WTC11 (cell line): Measurements from ENCODE around the gene IMP3. TPM values are rescaled to one million over a fixed set of nuclear protein-coding genes. Genes with fewer than 3 reads are reported as not detected.

Source experiments
- ATAC-seq: fragments of 200-7000 bp; cut with Tn5 transposase; 2 replicates; pipeline ENCODE4 v1.10.0; 2021; ENCODE audit warnings: mild to moderate bottlenecking, moderate library complexity
- CTCF ChIA-PET: fragments of 300-600 bp; sonication (Branson Sonifier 250); formaldehyde crosslinking; loops from one replicate; lab custom pipeline; 2021; ENCODE audit warnings: antibody characterized with exemption; lab: Charles Lee
- POLR2A ChIA-PET: fragments of 350-600 bp; sonication (Branson Sonifier 250); formaldehyde crosslinking; loops from one replicate; lab custom pipeline; 2021; ENCODE audit warnings: antibody characterized with exemption; lab: Charles Lee
- DNase-seq: peaks from one replicate; pipeline ENCODE4 v3.0.0; 2021; ENCODE audit warnings: low spot score
- H3K27ac Mint-ChIP-seq: 2 replicates; pipeline ENCODE4 v1.8.0; 2021; ENCODE audit warnings: mixed read lengths
- H3K27me3 Mint-ChIP-seq: 2 replicates; pipeline ENCODE4 v1.8.0; 2021; ENCODE audit warnings: low read depth, mild to moderate bottlenecking, moderate library complexity, mixed read lengths
- H3K36me3 Mint-ChIP-seq: 2 replicates; pipeline ENCODE4 v1.8.0; 2021; ENCODE audit warnings: mixed read lengths
- H3K4me1 Mint-ChIP-seq: 2 replicates; pipeline ENCODE4 v1.8.0; 2022; ENCODE audit warnings: mixed read lengths
- H3K4me3 Mint-ChIP-seq: 2 replicates; pipeline ENCODE4 v1.8.0; 2021; ENCODE audit warnings: mild to moderate bottlenecking, moderate library complexity, mixed read lengths
- H3K9me3 Mint-ChIP-seq: 2 replicates; pipeline ENCODE4 v1.8.0; 2021; ENCODE audit warnings: mixed read lengths
- ATF3 ChIP-seq: sonication (generic); formaldehyde crosslinking; conservative IDR thresholded peaks from 2 replicates; pipeline ENCODE4 v1.8.1; 2022; ENCODE audit warnings: mild to moderate bottlenecking, missing genetic modification reagents
- E2F5 ChIP-seq: sonication (generic); formaldehyde crosslinking; IDR thresholded peaks from 2 replicates; pipeline ENCODE4 v1.8.1; 2022; ENCODE audit warnings: mild to moderate bottlenecking, moderate library complexity, missing genetic modification reagents
- ELF4 ChIP-seq: sonication (generic); formaldehyde crosslinking; IDR thresholded peaks from 2 replicates; pipeline ENCODE4 v1.8.1; 2022; ENCODE audit warnings: low read depth, mild to moderate bottlenecking, moderate library complexity, missing genetic modification reagents
- ETV6 ChIP-seq: sonication (generic); formaldehyde crosslinking; IDR thresholded peaks from 2 replicates; pipeline ENCODE4 v1.8.1; 2022; ENCODE audit warnings: mild to moderate bottlenecking, missing genetic modification reagents
- GABPB1 ChIP-seq: sonication (generic); formaldehyde crosslinking; IDR thresholded peaks from 2 replicates; pipeline ENCODE4 v1.8.1; 2023; ENCODE audit warnings: mild to moderate bottlenecking, missing genetic modification reagents
- GTF2I ChIP-seq: fragments of 250-450 bp; sonication (Bioruptor Pico); conservative IDR thresholded peaks from 2 replicates; pipeline ENCODE4 v1.4.0; 2021; ENCODE audit warnings: mild to moderate bottlenecking
- JAZF1 ChIP-seq: fragments of 250-450 bp; sonication (Bioruptor Pico); IDR thresholded peaks from 2 replicates; pipeline ENCODE4 v1.9.0; 2021; ENCODE audit warnings: moderate library complexity, mild to moderate bottlenecking, inconsistent platforms
- NR2C2 ChIP-seq: sonication (generic); formaldehyde crosslinking; IDR thresholded peaks from 2 replicates; pipeline ENCODE4 v1.8.0; 2022; ENCODE audit warnings: mild to moderate bottlenecking, missing genetic modification reagents
- SP1 ChIP-seq: sonication (generic); formaldehyde crosslinking; conservative IDR thresholded peaks from 2 replicates; pipeline ENCODE4 v1.8.1; 2022; ENCODE audit warnings: missing genetic modification reagents
- ZNF138 ChIP-seq: sonication (generic); formaldehyde crosslinking; conservative IDR thresholded peaks from 2 replicates; pipeline ENCODE4 v1.8.1; 2022; ENCODE audit warnings: mild to moderate bottlenecking, moderate library complexity, missing genetic modification reagents
- ZNF219 ChIP-seq: sonication (generic); formaldehyde crosslinking; IDR thresholded peaks from 2 replicates; pipeline ENCODE4 v1.8.0; 2023; ENCODE audit warnings: missing genetic modification reagents, mild to moderate bottlenecking, borderline replicate concordance
- ZNF416 ChIP-seq: fragments of 250-450 bp; sonication (Bioruptor Pico); IDR thresholded peaks from 2 replicates; pipeline ENCODE4 v1.9.0; 2021; ENCODE audit warnings: mild to moderate bottlenecking, inconsistent platforms
- total RNA-seq: library from RNA; stranded (reverse); gene quantifications from 3 replicates; pipeline ENCODE4 v1.2.3, GENCODE V29; 2021
- TF ChIP-seq, protein P1 (sequence below): sonication (generic); formaldehyde crosslinking; IDR thresholded peaks from 2 replicates; pipeline ENCODE4 v1.8.0; 2023; ENCODE audit warnings: missing genetic modification reagents
- TF ChIP-seq, protein P2 (sequence below): sonication (generic); formaldehyde crosslinking; IDR thresholded peaks from 2 replicates; pipeline ENCODE4 v1.8.1; 2022; ENCODE audit warnings: missing genetic modification reagents, borderline replicate concordance
- TF ChIP-seq, protein P3 (sequence below): sonication (generic); formaldehyde crosslinking; IDR thresholded peaks from 2 replicates; pipeline ENCODE4 v1.8.1; 2023; ENCODE audit warnings: mild to moderate bottlenecking, missing genetic modification reagents
- TF ChIP-seq, protein P4 (sequence below): fragments of 250-450 bp; sonication (Bioruptor Pico); IDR thresholded peaks from 2 replicates; pipeline ENCODE4 v1.9.0; 2021; ENCODE audit warnings: mild to moderate bottlenecking
- TF ChIP-seq, protein P5 (sequence below): fragments of 250-450 bp; sonication (Bioruptor Pico); IDR thresholded peaks from 2 replicates; pipeline ENCODE4 v1.9.0; 2021; ENCODE audit warnings: mild to moderate bottlenecking, borderline replicate concordance
- TF ChIP-seq, protein P6 (sequence below): fragments of 250-450 bp; sonication (Bioruptor Pico); IDR thresholded peaks from 2 replicates; pipeline ENCODE4 v1.9.0; 2021; ENCODE audit warnings: mild to moderate bottlenecking

Gene IMP3
- total RNA-seq, 1 experiment from 2014 or later: 107 TPM

GRCh38 chr15:75606711-75607699 lies 33.0 kb downstream of the IMP3 start:
- DNase-seq (no peak), ATAC-seq (no peak)
- POLR2A ChIA-PET: no interaction called here
- H3K4me1 Mint-ChIP-seq: no peaks in the 10 kb centered on the region
- no peaks in the 10 kb centered on the region for H3K27me3 Mint-ChIP-seq
- no peak overlapping the region for H3K27ac Mint-ChIP-seq
- TF ChIP-seq GTF2I: no peak
- no peak for TF ChIP-seq ELF4
- no peak for TF ChIP-seq NR2C2
- TF ChIP-seq ZNF219 (CRISPR knock-in tag): no peak
- no peak for TF ChIP-seq ETV6 (CRISPR knock-in tag)
- TF ChIP-seq, protein P1, sequence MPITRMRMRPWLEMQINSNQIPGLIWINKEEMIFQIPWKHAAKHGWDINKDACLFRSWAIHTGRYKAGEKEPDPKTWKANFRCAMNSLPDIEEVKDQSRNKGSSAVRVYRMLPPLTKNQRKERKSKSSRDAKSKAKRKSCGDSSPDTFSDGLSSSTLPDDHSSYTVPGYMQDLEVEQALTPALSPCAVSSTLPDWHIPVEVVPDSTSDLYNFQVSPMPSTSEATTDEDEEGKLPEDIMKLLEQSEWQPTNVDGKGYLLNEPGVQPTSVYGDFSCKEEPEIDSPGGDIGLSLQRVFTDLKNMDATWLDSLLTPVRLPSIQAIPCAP (CRISPR knock-in tag): no peak
- TF ChIP-seq, protein P2, sequence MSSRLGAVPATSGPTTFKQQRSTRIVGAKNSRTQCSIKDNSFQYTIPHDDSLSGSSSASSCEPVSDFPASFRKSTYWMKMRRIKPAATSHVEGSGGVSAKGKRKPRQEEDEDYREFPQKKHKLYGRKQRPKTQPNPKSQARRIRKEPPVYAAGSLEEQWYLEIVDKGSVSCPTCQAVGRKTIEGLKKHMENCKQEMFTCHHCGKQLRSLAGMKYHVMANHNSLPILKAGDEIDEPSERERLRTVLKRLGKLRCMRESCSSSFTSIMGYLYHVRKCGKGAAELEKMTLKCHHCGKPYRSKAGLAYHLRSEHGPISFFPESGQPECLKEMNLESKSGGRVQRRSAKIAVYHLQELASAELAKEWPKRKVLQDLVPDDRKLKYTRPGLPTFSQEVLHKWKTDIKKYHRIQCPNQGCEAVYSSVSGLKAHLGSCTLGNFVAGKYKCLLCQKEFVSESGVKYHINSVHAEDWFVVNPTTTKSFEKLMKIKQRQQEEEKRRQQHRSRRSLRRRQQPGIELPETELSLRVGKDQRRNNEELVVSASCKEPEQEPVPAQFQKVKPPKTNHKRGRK (CRISPR knock-in tag): no peak
- TF ChIP-seq, protein P3, sequence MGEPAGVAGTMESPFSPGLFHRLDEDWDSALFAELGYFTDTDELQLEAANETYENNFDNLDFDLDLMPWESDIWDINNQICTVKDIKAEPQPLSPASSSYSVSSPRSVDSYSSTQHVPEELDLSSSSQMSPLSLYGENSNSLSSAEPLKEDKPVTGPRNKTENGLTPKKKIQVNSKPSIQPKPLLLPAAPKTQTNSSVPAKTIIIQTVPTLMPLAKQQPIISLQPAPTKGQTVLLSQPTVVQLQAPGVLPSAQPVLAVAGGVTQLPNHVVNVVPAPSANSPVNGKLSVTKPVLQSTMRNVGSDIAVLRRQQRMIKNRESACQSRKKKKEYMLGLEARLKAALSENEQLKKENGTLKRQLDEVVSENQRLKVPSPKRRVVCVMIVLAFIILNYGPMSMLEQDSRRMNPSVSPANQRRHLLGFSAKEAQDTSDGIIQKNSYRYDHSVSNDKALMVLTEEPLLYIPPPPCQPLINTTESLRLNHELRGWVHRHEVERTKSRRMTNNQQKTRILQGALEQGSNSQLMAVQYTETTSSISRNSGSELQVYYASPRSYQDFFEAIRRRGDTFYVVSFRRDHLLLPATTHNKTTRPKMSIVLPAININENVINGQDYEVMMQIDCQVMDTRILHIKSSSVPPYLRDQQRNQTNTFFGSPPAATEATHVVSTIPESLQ (CRISPR knock-in tag): no peak
- TF ChIP-seq, protein P4, sequence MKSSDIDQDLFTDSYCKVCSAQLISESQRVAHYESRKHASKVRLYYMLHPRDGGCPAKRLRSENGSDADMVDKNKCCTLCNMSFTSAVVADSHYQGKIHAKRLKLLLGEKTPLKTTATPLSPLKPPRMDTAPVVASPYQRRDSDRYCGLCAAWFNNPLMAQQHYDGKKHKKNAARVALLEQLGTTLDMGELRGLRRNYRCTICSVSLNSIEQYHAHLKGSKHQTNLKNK (CRISPR knock-in tag): no peak
- TF ChIP-seq E2F5: no peak
- TF ChIP-seq ATF3 (CRISPR knock-in tag): no peak
- no peak for TF ChIP-seq ZNF416 (CRISPR knock-in tag)
- TF ChIP-seq ZNF138: no peak
- TF ChIP-seq, protein P5, sequence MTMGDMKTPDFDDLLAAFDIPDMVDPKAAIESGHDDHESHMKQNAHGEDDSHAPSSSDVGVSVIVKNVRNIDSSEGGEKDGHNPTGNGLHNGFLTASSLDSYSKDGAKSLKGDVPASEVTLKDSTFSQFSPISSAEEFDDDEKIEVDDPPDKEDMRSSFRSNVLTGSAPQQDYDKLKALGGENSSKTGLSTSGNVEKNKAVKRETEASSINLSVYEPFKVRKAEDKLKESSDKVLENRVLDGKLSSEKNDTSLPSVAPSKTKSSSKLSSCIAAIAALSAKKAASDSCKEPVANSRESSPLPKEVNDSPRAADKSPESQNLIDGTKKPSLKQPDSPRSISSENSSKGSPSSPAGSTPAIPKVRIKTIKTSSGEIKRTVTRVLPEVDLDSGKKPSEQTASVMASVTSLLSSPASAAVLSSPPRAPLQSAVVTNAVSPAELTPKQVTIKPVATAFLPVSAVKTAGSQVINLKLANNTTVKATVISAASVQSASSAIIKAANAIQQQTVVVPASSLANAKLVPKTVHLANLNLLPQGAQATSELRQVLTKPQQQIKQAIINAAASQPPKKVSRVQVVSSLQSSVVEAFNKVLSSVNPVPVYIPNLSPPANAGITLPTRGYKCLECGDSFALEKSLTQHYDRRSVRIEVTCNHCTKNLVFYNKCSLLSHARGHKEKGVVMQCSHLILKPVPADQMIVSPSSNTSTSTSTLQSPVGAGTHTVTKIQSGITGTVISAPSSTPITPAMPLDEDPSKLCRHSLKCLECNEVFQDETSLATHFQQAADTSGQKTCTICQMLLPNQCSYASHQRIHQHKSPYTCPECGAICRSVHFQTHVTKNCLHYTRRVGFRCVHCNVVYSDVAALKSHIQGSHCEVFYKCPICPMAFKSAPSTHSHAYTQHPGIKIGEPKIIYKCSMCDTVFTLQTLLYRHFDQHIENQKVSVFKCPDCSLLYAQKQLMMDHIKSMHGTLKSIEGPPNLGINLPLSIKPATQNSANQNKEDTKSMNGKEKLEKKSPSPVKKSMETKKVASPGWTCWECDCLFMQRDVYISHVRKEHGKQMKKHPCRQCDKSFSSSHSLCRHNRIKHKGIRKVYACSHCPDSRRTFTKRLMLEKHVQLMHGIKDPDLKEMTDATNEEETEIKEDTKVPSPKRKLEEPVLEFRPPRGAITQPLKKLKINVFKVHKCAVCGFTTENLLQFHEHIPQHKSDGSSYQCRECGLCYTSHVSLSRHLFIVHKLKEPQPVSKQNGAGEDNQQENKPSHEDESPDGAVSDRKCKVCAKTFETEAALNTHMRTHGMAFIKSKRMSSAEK (CRISPR knock-in tag): no peak
- no peak for TF ChIP-seq SP1
- TF ChIP-seq JAZF1: no peak
- TF ChIP-seq, protein P6, sequence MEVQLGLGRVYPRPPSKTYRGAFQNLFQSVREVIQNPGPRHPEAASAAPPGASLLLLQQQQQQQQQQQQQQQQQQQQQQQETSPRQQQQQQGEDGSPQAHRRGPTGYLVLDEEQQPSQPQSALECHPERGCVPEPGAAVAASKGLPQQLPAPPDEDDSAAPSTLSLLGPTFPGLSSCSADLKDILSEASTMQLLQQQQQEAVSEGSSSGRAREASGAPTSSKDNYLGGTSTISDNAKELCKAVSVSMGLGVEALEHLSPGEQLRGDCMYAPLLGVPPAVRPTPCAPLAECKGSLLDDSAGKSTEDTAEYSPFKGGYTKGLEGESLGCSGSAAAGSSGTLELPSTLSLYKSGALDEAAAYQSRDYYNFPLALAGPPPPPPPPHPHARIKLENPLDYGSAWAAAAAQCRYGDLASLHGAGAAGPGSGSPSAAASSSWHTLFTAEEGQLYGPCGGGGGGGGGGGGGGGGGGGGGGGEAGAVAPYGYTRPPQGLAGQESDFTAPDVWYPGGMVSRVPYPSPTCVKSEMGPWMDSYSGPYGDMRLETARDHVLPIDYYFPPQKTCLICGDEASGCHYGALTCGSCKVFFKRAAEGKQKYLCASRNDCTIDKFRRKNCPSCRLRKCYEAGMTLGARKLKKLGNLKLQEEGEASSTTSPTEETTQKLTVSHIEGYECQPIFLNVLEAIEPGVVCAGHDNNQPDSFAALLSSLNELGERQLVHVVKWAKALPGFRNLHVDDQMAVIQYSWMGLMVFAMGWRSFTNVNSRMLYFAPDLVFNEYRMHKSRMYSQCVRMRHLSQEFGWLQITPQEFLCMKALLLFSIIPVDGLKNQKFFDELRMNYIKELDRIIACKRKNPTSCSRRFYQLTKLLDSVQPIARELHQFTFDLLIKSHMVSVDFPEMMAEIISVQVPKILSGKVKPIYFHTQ (CRISPR knock-in tag): no peak
- TF ChIP-seq GABPB1 (CRISPR knock-in tag): no peak
- TF ChIP-seq, all 79 proteins: peak for 0
- CTCF ChIA-PET: no interaction called here
- Mint-ChIP-seq H3K4me3 (no peak overlapping the region), H3K9me3 (no peaks in the 10 kb centered on the region), H3K36me3 (peaks cover 41% of the 10 kb centered on the region)
